HG03060 (cell line): Measurements from ENCODE around the gene GAL.

Experiments
- ATAC-seq: cut with Tn5 transposase; IDR thresholded peaks from one replicate; pipeline ENCODE4 v1.9.1; 2021; ENCODE audit warnings: low read depth, moderate number of reproducible peaks; ENCODE audit not compliant: unreplicated experiment

Gene GAL

GRCh38 chr11:68658097-68658496 lies 26.2 kb upstream of the GAL start:
- no peak for ATAC-seq

GRCh38 chr11:68658661-68659060 lies 25.7 kb upstream of the GAL start:
- no peak for ATAC-seq

GRCh38 chr11:68659158-68659921 lies 25.0 kb upstream of the GAL start:
- no peak for ATAC-seq

- no peak for ATAC-seq
Observed at GRCh38 chr11:68660066-68660810, 24.1 kb upstream of the GAL start.

GRCh38 chr11:68661014-68661413 lies 23.3 kb upstream of the GAL start:
- no peak for ATAC-seq

- ATAC-seq: no peak
Observed at GRCh38 chr11:68661697-68662603, 22.4 kb upstream of the GAL start.

GRCh38 chr11:68663482-68664010 lies 20.8 kb upstream of the GAL start:
- ATAC-seq: no peak

GRCh38 chr11:68664141-68664540 lies 20.2 kb upstream of the GAL start:
- ATAC-seq: no peak

GRCh38 chr11:68664906-68665305 lies 19.4 kb upstream of the GAL start:
- no peak for ATAC-seq

GRCh38 chr11:68665436-68665835 lies 18.9 kb upstream of the GAL start:
- no peak for ATAC-seq

GRCh38 chr11:68666849-68667248 lies 17.5 kb upstream of the GAL start:
- ATAC-seq: no peak

GRCh38 chr11:68667511-68668500 lies 16.5 kb upstream of the GAL start:
- no peak for ATAC-seq

GRCh38 chr11:68669301-68670090 lies 14.8 kb upstream of the GAL start:
- no peak for ATAC-seq

- ATAC-seq: no peak
Observed at GRCh38 chr11:68670208-68670992, 13.9 kb upstream of the GAL start.

- no peak for ATAC-seq
Observed at GRCh38 chr11:68673306-68673945, 10.9 kb upstream of the GAL start.

- ATAC-seq: no peak
Observed at GRCh38 chr11:68673991-68674390, 10.4 kb upstream of the GAL start.

- no peak for ATAC-seq
Observed at GRCh38 chr11:68674461-68674860, 9.9 kb upstream of the GAL start.

GRCh38 chr11:68677432-68677831 lies 6.9 kb upstream of the GAL start:
- no peak for ATAC-seq
